HG03025 (cell line): ENCODE results near the gene JSRP1.

Experiments
- ATAC-seq: cut with Tn5 transposase; IDR thresholded peaks from one replicate; pipeline ENCODE4 v1.9.1; 2021; ENCODE audit warnings: mild to moderate bottlenecking, moderate library complexity; ENCODE audit not compliant: unreplicated experiment, low FRiP score

JSRP1 gene

GRCh38 chr19:2248136-2249009 lies 7.8 kb downstream of the JSRP1 start:
- ATAC-seq, result no peak

GRCh38 chr19:2247433-2248101 lies 8.7 kb downstream of the JSRP1 start:
- ATAC-seq, result no peak

GRCh38 chr19:2246801-2247361 lies 9.3 kb downstream of the JSRP1 start:
- ATAC-seq, result no peak

GRCh38 chr19:2246014-2246620 lies 10.1 kb downstream of the JSRP1 start:
- ATAC-seq, result no peak

DNA sequence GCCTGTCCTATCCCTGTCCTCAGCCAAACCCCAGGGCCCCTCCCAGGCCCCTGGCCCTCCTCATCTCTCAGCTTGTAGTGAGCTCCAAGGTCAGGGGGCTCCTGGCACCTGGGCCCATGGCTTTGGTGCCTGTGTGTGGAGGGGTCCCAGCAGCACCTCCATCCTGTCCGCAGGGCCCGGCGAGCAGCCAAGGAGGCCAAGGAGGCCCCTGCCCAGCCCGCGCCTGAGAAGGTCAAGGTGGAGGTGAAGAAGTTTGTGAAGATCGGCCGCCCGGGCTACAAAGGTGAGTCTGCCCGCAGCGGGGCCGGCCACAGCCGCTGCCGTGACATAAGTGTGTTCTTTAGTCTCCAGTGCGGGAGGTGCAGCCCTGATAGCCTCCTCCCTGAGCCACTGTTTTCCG lies 10.9 kb downstream of the JSRP1 start:
- no peak for ATAC-seq

DNA sequence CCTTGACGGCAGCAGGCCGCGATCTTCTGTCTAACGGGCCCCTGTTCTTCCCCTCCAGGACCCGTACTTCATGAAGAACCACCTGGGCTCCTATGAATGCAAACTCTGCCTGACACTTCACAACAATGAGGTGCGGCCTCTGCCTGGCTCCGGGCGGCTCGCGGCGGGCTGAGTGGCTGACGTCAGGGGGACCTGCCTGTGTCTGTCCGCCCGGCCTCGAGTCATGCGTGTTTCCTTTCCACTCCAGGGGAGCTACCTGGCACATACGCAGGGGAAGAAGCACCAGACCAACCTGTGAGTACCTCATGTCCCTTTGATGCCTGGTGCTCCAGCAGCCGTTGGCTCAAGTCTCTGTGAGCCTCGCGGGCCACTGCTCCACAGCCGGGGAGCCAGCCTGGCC lies 11.7 kb downstream of the JSRP1 start:
- ATAC-seq, result no peak

GRCh38 chr19:2244125-2244411 lies 12.1 kb downstream of the JSRP1 start:
- ATAC-seq, result no peak

DNA sequence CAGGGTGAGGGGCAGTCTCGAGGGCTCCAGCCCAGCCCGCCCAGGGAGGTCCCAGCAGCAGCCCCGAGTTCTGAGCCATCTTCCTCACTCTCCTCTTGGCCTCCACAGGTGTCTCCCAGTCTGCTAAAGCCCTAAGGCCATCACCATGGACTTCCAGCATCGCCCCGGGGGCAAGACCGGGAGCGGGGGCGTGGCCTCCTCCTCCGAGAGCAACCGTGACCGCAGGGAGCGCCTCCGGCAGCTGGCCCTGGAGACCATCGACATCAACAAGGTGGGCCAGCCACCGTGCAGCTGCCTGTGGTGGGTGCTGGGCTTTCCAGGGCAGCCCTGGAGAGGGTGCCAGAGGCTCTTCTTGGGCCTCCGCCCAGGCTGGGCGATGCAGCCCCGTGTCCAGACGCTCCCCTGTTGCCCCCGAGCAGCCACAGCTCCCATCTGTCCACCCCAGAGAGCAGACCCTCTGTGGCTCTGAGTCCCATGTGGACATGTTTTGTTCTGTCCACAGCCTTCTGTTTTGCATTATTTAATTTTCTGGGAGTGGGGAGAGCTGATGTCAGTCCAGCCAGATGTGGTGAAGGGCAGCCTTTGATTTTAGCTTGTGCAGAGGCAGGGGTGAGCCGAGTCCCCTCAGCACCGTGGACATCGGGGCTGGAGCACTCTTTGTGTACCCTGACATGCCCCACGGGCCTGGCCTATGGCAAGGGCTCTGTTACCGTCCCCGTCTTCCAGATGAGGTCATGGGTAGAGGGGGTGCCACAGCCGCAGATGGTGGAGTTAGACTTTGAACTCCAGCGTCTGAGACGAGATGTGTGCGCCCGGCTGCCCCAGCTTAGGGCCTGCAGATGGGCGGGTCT lies 12.7 kb downstream of the JSRP1 start:
- ATAC-seq, result no peak

DNA sequence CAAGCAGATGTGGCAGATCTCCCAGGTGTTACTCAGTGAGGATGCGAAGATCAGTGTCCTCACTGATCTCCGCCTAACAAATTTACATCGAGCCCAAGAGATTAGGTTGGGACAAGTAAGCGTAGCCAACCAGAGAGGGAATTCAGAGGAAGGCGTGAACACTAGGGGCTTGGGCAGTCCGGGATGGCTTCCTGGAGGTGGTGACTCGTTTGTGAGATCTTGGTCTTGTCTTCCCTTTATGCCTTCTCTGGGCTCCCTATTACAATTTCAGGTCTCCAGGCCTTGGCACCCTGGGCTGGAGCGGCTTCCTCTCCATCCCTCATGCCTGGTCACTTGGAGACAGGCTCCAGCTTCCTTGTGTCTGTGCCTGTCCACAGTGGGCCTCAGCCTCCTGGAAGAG lies 13.4 kb downstream of the JSRP1 start:
- no peak for ATAC-seq

DNA sequence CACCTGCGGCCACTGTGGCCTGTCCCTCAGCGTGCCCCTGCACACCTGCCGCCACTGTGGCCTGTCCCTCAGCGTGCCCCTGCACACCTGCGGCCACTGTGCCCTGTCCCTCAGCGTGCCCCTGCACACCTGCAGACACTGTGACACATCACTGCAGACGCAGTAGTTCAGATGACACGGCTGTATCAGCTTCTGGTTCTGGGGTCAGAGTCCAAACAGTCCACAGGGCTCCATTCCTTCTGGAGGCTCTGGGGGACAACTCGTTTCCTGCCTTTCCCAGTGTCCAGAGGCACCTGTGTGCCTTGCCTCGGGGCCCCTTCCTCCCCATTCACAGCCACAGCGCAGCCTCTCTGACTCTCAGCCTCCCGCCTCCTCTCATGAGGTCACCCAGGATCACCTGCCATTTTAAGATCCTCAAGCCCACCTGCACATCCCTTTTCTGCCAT lies 14.1 kb downstream of the JSRP1 start:
- no peak for ATAC-seq

GRCh38 chr19:2240881-2241760 lies 15.1 kb downstream of the JSRP1 start:
- ATAC-seq, result no peak

- ATAC-seq, result no peak
Observed at GRCh38 chr19:2239771-2240770, 16.1 kb downstream of the JSRP1 start.

- ATAC-seq, result no peak
Observed at GRCh38 chr19:2239173-2239572, 17.0 kb downstream of the JSRP1 start.

- no peak for ATAC-seq
Observed at GRCh38 chr19:2237869-2238153, 18.4 kb downstream of the JSRP1 start.

DNA sequence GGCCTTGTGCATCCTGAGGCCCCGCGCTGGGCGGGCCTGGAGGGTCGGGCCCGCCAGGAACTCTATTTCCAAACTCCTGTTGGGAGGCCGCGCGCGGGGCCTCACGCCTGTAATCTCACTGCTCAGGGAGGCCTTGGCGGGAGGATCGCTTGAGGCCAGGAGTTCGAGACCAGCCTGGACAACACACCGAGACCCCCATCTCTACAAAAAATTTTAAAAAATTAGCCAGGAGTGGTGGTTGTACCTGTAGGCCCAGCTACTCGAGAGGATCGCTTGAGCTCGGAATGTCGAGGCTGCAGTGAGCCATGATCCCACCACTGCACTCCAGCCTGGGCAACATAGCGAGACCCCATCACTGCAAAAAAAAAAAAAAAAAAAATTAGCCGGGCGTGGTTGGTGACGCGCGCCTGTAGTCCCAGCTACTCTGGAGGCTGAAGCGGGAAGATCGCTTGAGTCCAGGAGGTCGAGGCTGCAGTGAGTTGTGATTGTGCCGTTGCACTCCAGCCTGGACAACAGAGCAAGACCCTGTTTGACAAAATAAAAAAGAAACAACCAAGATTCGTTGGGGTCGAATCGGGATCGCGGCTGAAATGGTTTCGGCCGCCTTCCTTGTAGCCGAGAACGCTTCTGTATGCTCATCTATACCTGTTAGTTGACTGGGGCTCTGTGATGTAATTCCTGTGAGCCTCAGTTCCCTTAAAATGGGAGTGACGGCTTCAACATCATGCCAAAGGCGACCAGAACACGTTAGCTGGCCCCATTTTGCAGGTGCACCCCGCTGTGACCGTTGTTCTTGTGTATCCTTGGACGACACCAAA lies 19.0 kb downstream of the JSRP1 start:
- no peak for ATAC-seq

DNA sequence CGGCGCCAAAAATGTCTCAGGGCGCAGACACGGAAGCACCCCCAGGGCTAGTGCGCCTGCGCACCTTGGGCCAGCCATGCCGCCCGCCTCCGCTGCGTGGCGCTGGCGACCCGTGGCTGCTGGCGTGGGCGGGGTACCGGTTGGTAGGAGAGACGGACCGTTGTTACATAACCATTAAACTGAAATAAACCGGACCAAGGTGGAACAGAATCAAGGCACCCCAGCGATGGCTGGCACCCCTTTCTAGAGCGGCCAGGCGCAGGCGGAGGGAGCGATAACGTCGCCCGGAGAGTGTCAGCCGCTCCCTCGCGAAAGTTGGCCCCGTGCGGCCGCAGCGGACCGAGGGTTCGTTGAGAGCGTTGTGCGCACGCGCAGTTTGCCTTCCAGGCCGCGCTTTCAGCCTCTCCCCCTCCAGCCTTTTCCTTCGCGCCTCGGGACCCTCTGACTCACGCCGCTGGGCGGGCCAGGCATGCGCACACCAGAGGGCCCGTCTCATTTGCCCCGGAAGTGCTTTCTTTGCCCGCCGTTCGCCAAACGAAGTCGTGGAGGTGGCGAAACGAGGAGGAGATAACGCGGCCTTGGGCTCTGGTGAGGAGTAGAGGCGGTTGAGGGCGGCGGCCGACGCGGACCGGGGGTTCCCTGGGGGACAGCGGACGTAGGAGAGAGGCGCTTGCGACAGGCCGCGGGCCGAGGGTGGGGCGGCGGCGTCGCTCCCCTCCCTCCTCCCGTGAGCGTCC lies 19.7 kb downstream of the JSRP1 start, which contains the start of the genes PLEKHJ1 and SF3A2:
TSS of gene PLEKHJ1 (minus strand) at position 16 of the 737 bp plus-strand sequence. CDS start 81 bp downstream, outside the sequence.
TSS of gene SF3A2 (plus strand) at position 511 of the 737 bp plus-strand sequence. CDS start 6,595 bp downstream, outside the sequence.
- ATAC-seq, result peak; percentile 60

DNA sequence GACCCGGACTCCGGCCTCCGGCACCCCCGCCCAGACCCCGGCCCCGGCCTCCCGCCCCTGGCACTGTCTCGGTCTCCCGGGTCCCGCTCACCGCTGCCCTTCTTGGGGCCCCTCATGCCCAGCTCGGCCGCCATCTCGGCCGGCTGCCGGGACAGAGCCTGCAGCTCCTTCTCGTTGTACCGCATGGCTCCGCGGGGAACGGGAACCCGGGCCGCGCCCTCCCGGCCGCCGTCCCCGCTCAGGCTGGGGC lies 20.2 kb downstream of the JSRP1 start:
- ATAC-seq, result peak; percentile 24
